Panc1 (cell line): ENCODE results near the gene MSI2. TPM values are rescaled to one million over a fixed set of nuclear protein-coding genes. Genes with fewer than 3 reads are reported as not detected.
"Not testable (repeated sequence)": the region's sequence is repeated elsewhere in the genome, so short reads cannot be mapped to it uniquely, and the experiment has no call there.

Experiments
- ATAC-seq: fragments of 200-7000 bp; cut with Tn5 transposase; 2 replicates; pipeline ENCODE4 v1.9.1; 2020; ENCODE audit warnings: mild to moderate bottlenecking, moderate library complexity
- BruUV-seq: library from RNA; stranded (reverse); fragments of 400-500 nt; replicated peaks from 2 replicates; lab custom pipeline; 2021; lab: Mats Ljungman, UMichigan
- CTCF ChIA-PET: fragments of 300-600 bp; sonication (Branson Sonifier 250); formaldehyde crosslinking; loops from one replicate; lab custom pipeline; 2022; ENCODE audit warnings: antibody characterized with exemption; lab: Charles Lee
- POLR2A ChIA-PET: fragments of 300-600 bp; sonication (Branson Sonifier 250); formaldehyde crosslinking; loops from one replicate; lab custom pipeline; 2022; ENCODE audit warnings: antibody characterized with exemption; lab: Charles Lee
- DNase-seq: peaks from one replicate; pipeline ENCODE4 v3.0.0-alpha.2; 2010; ENCODE audit warnings: low read depth, low spot score
- H3K27ac ChIP-seq: 2 replicates; pipeline ENCODE4 v1.5.1; 2011; ENCODE audit warnings: mild to moderate bottlenecking, low read length, inconsistent platforms
- H3K27me3 ChIP-seq: fragments of 200-500 bp; sonication (Bioruptor generic); 2 replicates; pipeline ENCODE4 v1.6.0; 2014; ENCODE audit warnings: low read length, inconsistent platforms; ENCODE audit not compliant: control insufficient read depth, insufficient read depth
- H3K36me3 ChIP-seq: fragments of 200-500 bp; sonication (Bioruptor generic); 2 replicates; pipeline ENCODE4 v1.5.1; 2014; ENCODE audit warnings: inconsistent platforms, mild to moderate bottlenecking, low read length, moderate library complexity; ENCODE audit not compliant: control insufficient read depth, insufficient read depth
- H3K4me1 ChIP-seq: 2 replicates; pipeline ENCODE4 v1.5.1; 2011; ENCODE audit warnings: inconsistent platforms, mild to moderate bottlenecking, low read length, moderate library complexity; ENCODE audit not compliant: control insufficient read depth, insufficient read depth
- H3K4me3 ChIP-seq, 2 experiments: 2 replicates each; pipeline ENCODE4 v1.5.1; 2011 to 2012; ENCODE audit warnings: low read depth in 2 of 2, low read length in 2 of 2, mild to moderate bottlenecking in 2 of 2, inconsistent platforms in 1 of 2, moderate library complexity in 1 of 2
- H3K9me3 ChIP-seq: fragments of 200-500 bp; sonication (Bioruptor generic); 2 replicates; pipeline ENCODE4 v1.5.1; 2014; ENCODE audit warnings: low read depth, mild to moderate bottlenecking, inconsistent platforms, low read length, moderate library complexity; ENCODE audit not compliant: control insufficient read depth, insufficient read depth
- POLR2AphosphoS5 ChIP-seq: IDR thresholded peaks from 2 replicates; pipeline ENCODE4 v1.6.1; 2012; ENCODE audit warnings: mild to moderate bottlenecking, low read depth, low read length, moderate library complexity
- SIN3A ChIP-seq: IDR thresholded peaks from 2 replicates; pipeline ENCODE4 v1.6.1; 2012; ENCODE audit warnings: low read depth, mild to moderate bottlenecking, low read length, moderate library complexity, borderline replicate concordance; ENCODE audit not compliant: insufficient read depth
- TCF7L2 ChIP-seq: IDR thresholded peaks from 2 replicates; pipeline ENCODE4 v1.6.1; 2011; ENCODE audit warnings: mild to moderate bottlenecking, low read depth, low read length, inconsistent platforms
- in situ Hi-C: cut with HindIII; loops from 2 replicates; pipeline ENCODE4 v1.10.0; 2016; ENCODE audit warnings: low sequenced_read_pairs, low pct_unique_long_range_greater_than_20kb
- intact Hi-C: fragments of 100-400 bp; cut with micrococcal nuclease; formaldehyde crosslinking; loops from one replicate; pipeline ENCODE4 v1.10.0; 2022; ENCODE audit not compliant: unreplicated experiment
- total RNA-seq: library from RNA; stranded (reverse); gene quantifications from one replicate; pipeline ENCODE4 v1.2.1, GENCODE V29; 2021; ENCODE audit not compliant: unreplicated experiment
- TF ChIP-seq, protein P1 (sequence below), 2 experiments: IDR thresholded peaks; 2 replicates each; pipeline ENCODE4 v1.6.1; 2011 to 2012; ENCODE audit warnings: low read depth in 2 of 2, control low read depth in 1 of 2, low read length in 1 of 2, mild to moderate bottlenecking in 1 of 2, moderate library complexity in 1 of 2; ENCODE audit not compliant: insufficient read depth in 1 of 2
- TF ChIP-seq, protein P2 (sequence below): fragments of 450-650 bp; IDR thresholded peaks from 2 replicates; pipeline ENCODE4 v1.5.1; 2017; ENCODE audit warnings: mild to moderate bottlenecking

The MSI2 gene
- total RNA-seq, 1 experiment from 2014 or later, result 38.5 TPM

DNA sequence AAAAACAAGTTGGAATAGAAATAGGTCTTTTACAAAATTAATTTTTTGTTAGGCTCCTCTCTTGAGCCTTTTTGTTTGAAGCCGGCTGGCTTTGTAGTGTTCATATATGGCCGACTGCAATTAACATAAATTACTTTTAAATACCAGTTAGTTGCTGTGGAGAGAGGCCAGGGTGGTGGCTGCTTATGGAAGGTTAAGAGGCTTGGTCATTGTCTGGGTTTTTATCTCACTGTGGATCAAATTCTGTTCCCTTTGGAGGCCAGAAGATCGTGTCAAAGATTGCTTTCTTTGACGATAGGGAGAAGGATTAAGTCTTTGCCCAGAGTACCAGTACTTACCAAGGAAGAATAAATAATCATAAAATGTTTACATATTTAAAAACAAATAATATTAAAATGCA is 39.9 kb downstream of the MSI2 start:
- no peaks in the 10 kb centered on the region for H3K4me1 ChIP-seq
- no peak for ATAC-seq

DNA sequence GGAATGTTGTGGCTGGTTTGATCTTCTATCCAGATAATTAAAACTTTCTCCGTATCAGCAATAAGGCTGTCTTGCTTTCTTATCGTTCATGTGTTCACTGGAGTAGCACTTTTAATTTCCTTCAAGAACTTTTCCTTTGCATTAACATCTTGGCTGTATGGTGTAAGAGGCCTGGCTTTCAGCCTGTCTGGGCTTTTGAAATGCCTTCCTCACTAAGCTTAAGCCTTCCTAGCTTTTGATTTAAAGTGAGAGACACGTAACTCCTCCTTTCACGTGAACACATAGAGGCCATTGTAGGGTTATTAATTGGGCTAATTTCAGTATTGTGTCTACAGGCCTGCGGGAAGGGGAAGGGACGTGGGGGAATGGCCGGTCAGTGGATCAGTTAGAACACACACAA is 42.9 kb downstream of the MSI2 start:
- Histone ChIP-seq H3K27ac (no peak overlapping the region), H3K27me3 (no peaks in the 10 kb centered on the region), H3K4me1 (no peaks in the 10 kb centered on the region), H3K9me3 (no peaks in the 10 kb centered on the region), H3K36me3 (no peaks in the 10 kb centered on the region), H3K4me3 (no peak overlapping the region)
- CTCF ChIA-PET, result no interaction called here
- POLR2A ChIA-PET, result no interaction called here
- intact Hi-C loops (no loop called here), in situ Hi-C loops (no loop called here)
- DNase-seq, result no peak
- no TSS peak for BruUV-seq
- no peak for ATAC-seq
- TF ChIP-seq TCF7L2 (no peak), POLR2AphosphoS5 (no peak), SIN3A (no peak)
- TF ChIP-seq, protein P1, sequence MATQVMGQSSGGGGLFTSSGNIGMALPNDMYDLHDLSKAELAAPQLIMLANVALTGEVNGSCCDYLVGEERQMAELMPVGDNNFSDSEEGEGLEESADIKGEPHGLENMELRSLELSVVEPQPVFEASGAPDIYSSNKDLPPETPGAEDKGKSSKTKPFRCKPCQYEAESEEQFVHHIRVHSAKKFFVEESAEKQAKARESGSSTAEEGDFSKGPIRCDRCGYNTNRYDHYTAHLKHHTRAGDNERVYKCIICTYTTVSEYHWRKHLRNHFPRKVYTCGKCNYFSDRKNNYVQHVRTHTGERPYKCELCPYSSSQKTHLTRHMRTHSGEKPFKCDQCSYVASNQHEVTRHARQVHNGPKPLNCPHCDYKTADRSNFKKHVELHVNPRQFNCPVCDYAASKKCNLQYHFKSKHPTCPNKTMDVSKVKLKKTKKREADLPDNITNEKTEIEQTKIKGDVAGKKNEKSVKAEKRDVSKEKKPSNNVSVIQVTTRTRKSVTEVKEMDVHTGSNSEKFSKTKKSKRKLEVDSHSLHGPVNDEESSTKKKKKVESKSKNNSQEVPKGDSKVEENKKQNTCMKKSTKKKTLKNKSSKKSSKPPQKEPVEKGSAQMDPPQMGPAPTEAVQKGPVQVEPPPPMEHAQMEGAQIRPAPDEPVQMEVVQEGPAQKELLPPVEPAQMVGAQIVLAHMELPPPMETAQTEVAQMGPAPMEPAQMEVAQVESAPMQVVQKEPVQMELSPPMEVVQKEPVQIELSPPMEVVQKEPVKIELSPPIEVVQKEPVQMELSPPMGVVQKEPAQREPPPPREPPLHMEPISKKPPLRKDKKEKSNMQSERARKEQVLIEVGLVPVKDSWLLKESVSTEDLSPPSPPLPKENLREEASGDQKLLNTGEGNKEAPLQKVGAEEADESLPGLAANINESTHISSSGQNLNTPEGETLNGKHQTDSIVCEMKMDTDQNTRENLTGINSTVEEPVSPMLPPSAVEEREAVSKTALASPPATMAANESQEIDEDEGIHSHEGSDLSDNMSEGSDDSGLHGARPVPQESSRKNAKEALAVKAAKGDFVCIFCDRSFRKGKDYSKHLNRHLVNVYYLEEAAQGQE (IDR thresholded peaks at IDR 0.05; ENCODE audit: insufficient read depth in 1 of 2, low read depth in 2 of 2, low read length in 1 of 2), result no peak
- TF ChIP-seq, protein P2, sequence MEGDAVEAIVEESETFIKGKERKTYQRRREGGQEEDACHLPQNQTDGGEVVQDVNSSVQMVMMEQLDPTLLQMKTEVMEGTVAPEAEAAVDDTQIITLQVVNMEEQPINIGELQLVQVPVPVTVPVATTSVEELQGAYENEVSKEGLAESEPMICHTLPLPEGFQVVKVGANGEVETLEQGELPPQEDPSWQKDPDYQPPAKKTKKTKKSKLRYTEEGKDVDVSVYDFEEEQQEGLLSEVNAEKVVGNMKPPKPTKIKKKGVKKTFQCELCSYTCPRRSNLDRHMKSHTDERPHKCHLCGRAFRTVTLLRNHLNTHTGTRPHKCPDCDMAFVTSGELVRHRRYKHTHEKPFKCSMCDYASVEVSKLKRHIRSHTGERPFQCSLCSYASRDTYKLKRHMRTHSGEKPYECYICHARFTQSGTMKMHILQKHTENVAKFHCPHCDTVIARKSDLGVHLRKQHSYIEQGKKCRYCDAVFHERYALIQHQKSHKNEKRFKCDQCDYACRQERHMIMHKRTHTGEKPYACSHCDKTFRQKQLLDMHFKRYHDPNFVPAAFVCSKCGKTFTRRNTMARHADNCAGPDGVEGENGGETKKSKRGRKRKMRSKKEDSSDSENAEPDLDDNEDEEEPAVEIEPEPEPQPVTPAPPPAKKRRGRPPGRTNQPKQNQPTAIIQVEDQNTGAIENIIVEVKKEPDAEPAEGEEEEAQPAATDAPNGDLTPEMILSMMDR, result no peak

More for the DNA sequence above, 39.9 kb downstream of the MSI2 start:
- Histone ChIP-seq H3K4me3 (no peak overlapping the region), H3K27ac (no peak overlapping the region), H3K9me3 (no peaks in the 10 kb centered on the region), H3K36me3 (no peaks in the 10 kb centered on the region), H3K27me3 (no peaks in the 10 kb centered on the region)
- no peak for DNase-seq
- BruUV-seq, result no TSS peak
- ChIA-PET CTCF (no interaction called here), POLR2A (no interaction called here)
- in situ Hi-C loops, result no loop called here
- TF ChIP-seq, protein P1 (IDR thresholded peaks at IDR 0.05; ENCODE audit: insufficient read depth in 1 of 2, low read depth in 2 of 2, low read length in 1 of 2), result no peak
- TF ChIP-seq TCF7L2 (no peak), POLR2AphosphoS5 (no peak), SIN3A (no peak)
- TF ChIP-seq, protein P2, result no peak
- intact Hi-C loops, result no loop called here

DNA sequence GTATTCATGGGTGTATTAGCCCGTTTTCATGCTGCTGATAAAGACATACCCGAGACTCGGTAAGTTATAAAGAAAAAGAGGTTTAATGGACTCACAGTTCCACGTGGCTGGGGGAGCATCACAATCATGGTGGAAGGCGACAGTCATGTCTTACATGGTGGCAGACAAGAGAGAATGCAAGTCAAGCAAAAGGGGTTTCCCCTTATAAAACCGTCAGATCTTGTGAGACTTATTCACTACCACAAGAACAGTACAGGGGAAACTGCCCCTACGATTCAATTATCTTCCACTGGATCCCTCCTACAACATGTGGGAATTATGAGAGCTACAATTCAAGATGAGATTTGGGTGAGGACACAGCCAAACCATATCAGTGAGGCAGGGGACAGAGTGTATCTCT is 44.3 kb downstream of the MSI2 start:
- ATAC-seq, intact Hi-C loops, CTCF ChIA-PET, in situ Hi-C loops, H3K36me3 ChIP-seq, POLR2A ChIA-PET, DNase-seq, H3K4me1 ChIP-seq, BruUV-seq, H3K9me3 ChIP-seq, H3K27me3 ChIP-seq, H3K4me3 ChIP-seq, H3K27ac ChIP-seq: not testable (repeated sequence)
